Adipose tissue (tissue), 3 donors: ENCODE data around the gene CCN5. TPM values are rescaled to one million over a fixed set of nuclear protein-coding genes. Genes with fewer than 3 reads are reported as not detected.
"Not testable (repeated sequence)": the region's sequence is repeated elsewhere in the genome, so short reads cannot be mapped to it uniquely, and the experiment has no call there.

Experiments used
- H3K27ac ChIP-seq: one replicate; pipeline ENCODE4 v1.5.1; 2013; ENCODE audit warnings: low read depth, low read length
- WGBS, 3 donors: extraction: QIAGEN DNeasy Blood & Tissue Kit; methylation state at CpG; one replicate each; pipeline ENCODE4 v1.1.7; 2013; 5-methylcytosine and 5-hydroxymethylcytosine counted together
- polyA plus RNA-seq, 3 donors: library from polyadenylated mRNA; stranded (reverse); fragments of 200-250 nt; gene quantifications; one replicate each; pipeline ENCODE4 v1.2.3, GENCODE V29; 2013
- donor health status: healthy with polysubstance abuse.
- donor health status: Bipolar disorder and iron deficiency.
- donor health status: healthy.

Gene CCN5
- polyA plus RNA-seq, 3 donors: 0.36 to 36.3 (median 20.7) TPM

GRCh38 chr20:44692932-44693480 lies 22.2 kb upstream of the CCN5 start:
- 33 to 46% (median 36%) methylated on average over 7 of the region's 7 CpGs for WGBS, 3 donors
- H3K27ac ChIP-seq: no peak overlapping the region

DNA sequence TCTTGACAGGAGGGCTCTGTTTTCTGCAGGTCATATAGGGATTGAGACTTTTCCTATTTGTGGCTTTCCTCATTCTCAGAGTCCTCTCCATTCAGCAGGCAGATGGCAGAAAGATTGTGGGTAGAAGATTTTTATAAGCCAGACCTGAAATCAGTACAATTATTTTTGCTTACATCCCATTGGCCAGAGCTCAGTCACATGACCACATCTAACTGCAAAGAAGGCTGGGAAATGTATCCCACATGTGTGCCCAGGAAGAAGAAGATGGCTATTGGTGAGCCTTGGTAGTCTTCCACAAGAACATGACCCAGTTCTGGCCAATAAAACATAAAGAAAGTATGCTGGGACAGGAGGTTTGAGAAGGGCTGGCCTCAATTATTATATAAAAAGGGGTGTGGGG lies 21.5 kb upstream of the CCN5 start:
- H3K27ac ChIP-seq: no peak overlapping the region

DNA sequence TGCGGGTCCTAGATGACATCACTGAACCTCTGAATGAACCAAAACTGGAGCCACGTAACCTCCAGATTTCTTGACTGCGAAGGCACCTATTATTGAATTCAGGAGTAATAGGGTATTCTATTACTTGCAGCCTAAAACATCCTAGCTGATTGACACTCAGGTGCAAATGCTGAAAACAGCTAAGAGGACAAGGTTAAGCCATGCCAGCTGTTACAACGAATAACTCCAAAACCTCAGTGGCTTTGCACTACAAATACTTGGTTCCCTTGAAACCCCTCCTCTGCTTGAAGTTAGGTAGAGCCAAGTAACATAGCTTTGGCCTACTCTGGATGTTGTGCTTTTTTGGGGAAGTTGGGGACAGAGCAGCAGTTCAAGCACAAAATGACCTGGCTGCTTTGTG lies 21.0 kb upstream of the CCN5 start:
- H3K27ac ChIP-seq: no peak overlapping the region
- WGBS, 3 donors: 89 to 94% (median 94%) methylated on average over 4 of the region's 4 CpGs

- 41 to 66% (median 50%) methylated on average over 2 of the region's 2 CpGs for WGBS, 3 donors
- H3K27ac ChIP-seq: no peak overlapping the region
Measured at GRCh38 chr20:44695295-44695673, 19.9 kb upstream of the CCN5 start.

DNA sequence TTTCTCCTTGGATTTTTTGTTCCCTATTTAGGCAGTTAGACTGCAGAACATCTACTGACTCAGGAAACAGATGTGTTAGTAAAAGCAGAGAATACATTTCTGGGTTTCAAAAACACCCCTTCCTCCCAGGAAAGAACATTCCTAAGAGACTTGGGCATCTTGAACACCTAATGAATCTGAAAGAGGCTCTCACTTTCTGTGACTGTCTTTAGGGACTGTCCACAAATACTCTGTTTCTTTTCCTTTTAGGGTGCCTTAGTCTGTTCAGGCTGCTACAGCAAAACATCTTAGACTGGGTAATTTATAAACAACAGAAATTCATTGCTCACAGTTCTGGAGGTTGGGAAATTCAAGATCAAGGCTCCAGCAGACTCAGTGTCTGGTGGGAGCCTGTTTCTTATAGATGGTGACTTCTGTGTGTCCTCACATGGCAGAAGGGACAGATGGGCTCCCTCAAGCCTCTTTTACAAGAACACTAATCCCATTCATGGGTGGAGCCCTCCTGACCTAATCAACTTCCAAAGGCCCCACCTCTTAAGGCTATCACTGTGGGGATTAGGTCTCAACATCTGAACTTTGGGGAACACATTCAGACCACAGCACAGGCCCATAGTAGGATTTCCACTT lies 19.4 kb upstream of the CCN5 start:
- no peak overlapping the region for H3K27ac ChIP-seq

DNA sequence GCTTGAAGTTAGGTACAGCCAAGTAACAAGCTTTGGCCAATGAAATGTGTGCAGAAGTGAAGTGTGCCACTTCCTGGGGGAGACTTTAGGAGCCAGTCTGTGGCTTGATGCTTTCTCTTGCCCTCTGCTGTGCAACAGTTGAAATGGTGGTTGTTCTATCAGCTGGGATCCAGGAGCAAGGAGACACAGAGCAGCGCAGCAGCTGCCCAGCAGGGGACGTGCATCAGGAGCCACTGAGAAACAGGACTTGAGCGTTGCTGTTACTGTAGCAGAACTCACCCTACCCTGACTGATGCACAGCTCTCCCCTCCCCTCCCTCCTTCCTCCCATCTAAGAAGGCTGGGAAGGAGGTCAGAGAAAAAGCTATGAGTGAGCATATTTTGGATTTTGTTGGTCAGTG lies 18.9 kb upstream of the CCN5 start:
- 71 to 98% (median 95%) methylated on average over 3 of the region's 3 CpGs for WGBS, 3 donors
- H3K27ac ChIP-seq: no peak overlapping the region

- 89 to 97% (median 94%) methylated on average over 5 of the region's 5 CpGs for WGBS, 3 donors
- not testable (repeated sequence) for H3K27ac ChIP-seq
Measured at GRCh38 chr20:44697041-44697440, 18.1 kb upstream of the CCN5 start.

DNA sequence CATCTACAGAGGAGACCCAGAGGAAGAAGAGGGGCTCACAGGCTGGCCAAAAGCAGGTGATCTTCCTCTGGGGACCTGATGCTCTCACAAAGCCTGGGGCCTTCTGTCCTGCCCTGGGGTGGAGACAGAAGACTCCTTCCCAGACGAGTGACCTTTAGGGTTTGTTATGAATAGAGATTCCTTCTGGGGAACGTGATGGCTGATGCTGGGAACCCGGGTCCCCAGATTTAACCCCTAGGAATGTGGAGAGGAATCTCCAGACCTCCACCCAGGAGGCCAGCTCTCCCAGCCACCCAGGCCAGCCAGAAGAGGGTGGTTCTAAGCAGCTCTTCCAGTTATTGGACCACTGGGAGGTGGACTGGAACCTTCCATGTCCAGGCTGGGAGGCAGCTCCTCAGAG lies 16.8 kb upstream of the CCN5 start:
- 45 to 72% (median 65%) methylated on average over 3 of the region's 3 CpGs for WGBS, 3 donors
- no peak overlapping the region for H3K27ac ChIP-seq

DNA sequence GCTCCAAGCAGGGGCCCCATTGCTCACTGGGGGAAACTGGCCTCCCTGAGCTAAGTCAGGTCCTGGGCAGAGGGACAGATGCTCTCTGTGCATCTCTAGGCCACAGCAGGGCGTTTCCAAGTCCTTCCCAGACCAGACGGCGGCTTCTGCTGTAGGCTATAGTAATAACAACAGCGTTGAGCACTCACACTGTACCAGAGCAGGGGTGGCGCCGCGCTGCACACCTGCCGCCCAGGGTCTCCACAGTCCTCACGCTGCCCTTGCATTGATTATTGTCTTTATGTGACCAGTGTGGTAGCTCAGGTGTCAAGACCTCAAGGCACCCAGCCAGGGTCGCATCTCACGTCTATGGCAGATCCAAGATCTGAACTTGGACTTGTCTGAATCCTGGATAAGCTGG lies 14.9 kb upstream of the CCN5 start:
- H3K27ac ChIP-seq: no peak overlapping the region
- whole genome bisulfite sequencing, 3 donors: 79 to 96% (median 94%) methylated on average over 11 of the region's 11 CpGs

DNA sequence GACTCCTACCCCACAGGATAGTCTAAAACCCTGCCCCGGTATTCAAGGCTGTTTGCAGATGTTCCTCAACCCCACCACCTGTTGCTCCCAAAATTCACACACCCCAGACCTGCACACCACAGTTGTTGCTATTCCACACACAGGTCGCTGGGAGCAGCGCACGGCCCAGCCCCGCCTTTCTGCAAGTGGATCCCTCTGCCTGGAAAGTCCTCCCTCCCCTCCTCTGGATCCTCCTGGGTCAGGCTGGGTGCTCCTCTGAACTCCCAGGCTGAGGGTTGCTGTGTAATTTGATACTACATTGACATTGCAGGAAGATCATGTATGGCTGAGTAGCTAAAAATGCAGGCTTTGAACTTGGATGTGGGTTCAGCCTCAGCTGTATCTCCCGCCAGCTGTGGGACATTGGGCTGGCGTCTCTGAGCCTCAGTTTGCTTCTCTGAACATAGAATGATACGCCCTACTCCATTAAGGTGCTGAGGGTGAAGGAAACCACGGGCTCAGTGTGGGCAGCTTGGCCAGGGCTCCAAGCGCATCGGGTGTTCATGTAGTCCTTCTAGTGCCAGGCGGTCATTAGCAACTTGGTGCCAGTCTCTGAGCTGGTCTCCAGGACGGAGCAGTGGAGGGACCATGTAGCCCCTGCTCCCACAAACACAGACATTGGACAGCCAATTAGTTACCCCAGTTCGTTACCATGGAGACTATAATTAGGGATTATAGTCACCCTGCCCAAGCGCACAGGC lies 13.9 kb upstream of the CCN5 start:
- no peak overlapping the region for H3K27ac ChIP-seq
- 63 to 84% (median 83%) methylated on average over 15 of the region's 15 CpGs for WGBS, 3 donors

DNA sequence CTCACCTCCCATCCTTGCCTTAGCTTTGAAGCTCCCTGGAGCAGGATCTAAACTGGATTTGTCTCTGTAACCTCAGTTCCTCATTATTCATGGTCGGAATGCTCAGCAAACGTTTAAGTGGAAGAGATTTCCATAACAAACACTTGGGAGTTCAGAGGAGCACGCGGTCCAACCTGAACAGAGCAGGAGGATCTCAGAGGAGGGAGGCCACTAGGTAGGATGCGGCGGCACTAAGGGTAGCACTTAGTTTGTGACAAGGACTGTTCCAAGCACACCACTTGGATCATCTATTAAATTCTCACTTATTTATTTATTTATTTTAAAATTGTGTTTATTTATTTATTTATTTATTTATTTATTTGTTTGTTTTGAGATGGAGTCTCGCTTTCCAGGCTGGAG lies 13.3 kb upstream of the CCN5 start:
- H3K27ac ChIP-seq: no peak overlapping the region
- 75 to 89% (median 86%) methylated on average over 7 of the region's 7 CpGs for WGBS, 3 donors

DNA sequence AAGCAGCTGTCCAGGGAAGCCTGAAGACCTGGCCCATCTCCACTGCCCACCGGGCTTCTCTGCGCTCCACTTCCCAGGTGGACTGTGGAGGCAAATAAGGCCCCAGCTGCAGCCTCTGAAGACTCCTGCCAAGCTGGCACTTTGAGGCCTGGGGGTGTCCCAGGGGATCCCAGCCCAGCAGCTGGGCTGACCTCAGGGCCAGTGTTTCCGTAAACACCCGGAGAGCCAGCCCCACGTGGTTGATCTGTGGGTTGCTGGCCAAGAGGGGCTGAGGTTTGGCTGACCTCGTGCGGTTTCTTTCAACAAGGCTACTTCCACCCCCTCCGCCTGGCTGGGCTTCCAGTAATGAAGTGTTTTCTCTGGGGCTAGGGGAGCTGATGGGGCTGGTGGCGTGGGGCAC lies 12.4 kb upstream of the CCN5 start:
- 11 to 47% (median 23%) methylated on average over 9 of the region's 9 CpGs for WGBS, 3 donors
- H3K27ac ChIP-seq: no peak overlapping the region

GRCh38 chr20:44703183-44703925 lies 11.8 kb upstream of the CCN5 start:
- H3K27ac ChIP-seq: peak overlapping the region; percentile 49
- WGBS, 3 donors: 46 to 70% (median 51%) methylated on average over 12 of the region's 12 CpGs

- H3K27ac ChIP-seq: no peak overlapping the region
Measured at GRCh38 chr20:44703956-44704488, 11.1 kb upstream of the CCN5 start.

GRCh38 chr20:44704551-44704971 lies 10.6 kb upstream of the CCN5 start:
- WGBS, 3 donors: 69 to 76% (median 71%) methylated on average over 4 of the region's 4 CpGs

More at GRCh38 chr20:44703956-44704488, 11.1 kb upstream of the CCN5 start:
- whole genome bisulfite sequencing, 3 donors: 88 to 91% (median 89%) methylated on average over 9 of the region's 9 CpGs

DNA sequence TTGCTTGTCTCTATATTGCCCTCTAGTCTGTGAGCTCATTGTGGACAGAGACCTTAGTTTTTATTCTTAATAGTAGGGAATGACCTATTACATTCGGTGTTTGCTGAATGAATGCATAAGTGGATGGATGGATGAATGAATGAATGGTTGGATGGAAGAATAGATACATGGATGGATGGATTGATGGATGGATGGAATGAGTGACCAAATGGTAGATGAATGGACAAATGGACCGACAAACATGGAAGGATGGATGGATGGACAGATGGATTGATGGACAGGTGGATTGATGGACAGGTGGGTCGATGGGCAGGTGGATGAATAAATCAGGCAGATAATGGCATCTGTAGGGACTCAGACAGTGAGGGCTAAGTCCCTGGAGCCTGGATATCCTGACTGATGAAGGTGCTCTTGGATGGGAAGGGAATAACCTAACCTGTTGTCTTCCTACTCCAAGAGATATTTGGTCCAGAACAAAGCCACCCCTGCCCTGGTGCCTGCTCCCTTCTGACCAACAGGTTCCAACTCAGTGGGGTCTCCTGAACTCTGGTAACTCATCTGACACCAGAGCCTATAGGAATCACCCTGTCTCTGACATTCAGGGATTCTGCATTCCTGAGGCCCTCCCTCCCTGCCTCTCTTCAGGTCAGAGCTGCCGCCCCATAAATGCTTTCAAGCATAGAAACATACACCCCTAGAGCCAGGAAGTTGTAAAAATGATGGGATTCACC lies 9.6 kb upstream of the CCN5 start:
- WGBS, 3 donors: 68 to 88% (median 85%) methylated on average over 4 of the region's 4 CpGs
- H3K27ac ChIP-seq: no peak overlapping the region

More at GRCh38 chr20:44704551-44704971, 10.6 kb upstream of the CCN5 start:
- H3K27ac ChIP-seq: no peak overlapping the region

- no peak overlapping the region for H3K27ac ChIP-seq
Measured at GRCh38 chr20:44706301-44707017, 8.7 kb upstream of the CCN5 start.

More at GRCh38 chr20:44706301-44707017, 8.7 kb upstream of the CCN5 start:
- 46 to 64% (median 61%) methylated on average over 10 of the region's 10 CpGs for WGBS, 3 donors
